HCT116 (cell line): Measurements from ENCODE around the gene SIGLEC11.

ENCODE experiments used
- CTCF ChIP-seq, 3 experiments: fragments of 200-600 bp in 1 of 3; sonication (generic) in 1 of 3; IDR thresholded peaks in 2 of 3; conservative IDR thresholded peaks in 1 of 3; 2 replicates each; pipeline ENCODE4 v1.5.1; 2012 to 2017; ENCODE audit warnings: low read depth in 2 of 3, low read length in 2 of 3, antibody characterized with exemption in 1 of 3, borderline replicate concordance in 1 of 3, control low read depth in 1 of 3, mild to moderate bottlenecking in 1 of 3, mixed read lengths in 1 of 3, mixed run types in 1 of 3, moderate library complexity in 1 of 3; ENCODE audit not compliant: insufficient read depth in 1 of 3
- EGR1 ChIP-seq: IDR thresholded peaks from 2 replicates; pipeline ENCODE4 v1.6.1; 2012; ENCODE audit warnings: low read depth
- ELF1 ChIP-seq: IDR thresholded peaks from 2 replicates; pipeline ENCODE4 v1.6.1; 2012; ENCODE audit warnings: low read depth, borderline replicate concordance
- EZH2 ChIP-seq: fragments of 200-600 bp; sonication (generic); IDR thresholded peaks from 2 replicates; pipeline ENCODE4 v1.6.1; 2017; ENCODE audit warnings: antibody characterized with exemption, mixed run types
- JUND ChIP-seq: IDR thresholded peaks from 2 replicates; pipeline ENCODE4 v1.6.1; 2012
- MAX ChIP-seq: IDR thresholded peaks from 2 replicates; pipeline ENCODE4 v1.6.1; 2012
- POLR2A ChIP-seq: IDR thresholded peaks from 2 replicates; pipeline ENCODE4 v1.7.0; 2011; ENCODE audit warnings: borderline replicate concordance; ENCODE audit not compliant: insufficient read depth, insufficient read length; ENCODE audit errors: extremely low read depth
- POLR2AphosphoS5 ChIP-seq: IDR thresholded peaks from 2 replicates; pipeline ENCODE4 v1.6.1; 2011; ENCODE audit warnings: mild to moderate bottlenecking, low read depth, low read length, moderate library complexity
- RAD21 ChIP-seq: IDR thresholded peaks from 2 replicates; pipeline ENCODE4 v1.6.1; 2012; ENCODE audit warnings: low read depth, mild to moderate bottlenecking
- REST ChIP-seq: IDR thresholded peaks from 2 replicates; pipeline ENCODE4 v1.6.1; 2012; ENCODE audit warnings: low read depth
- SP1 ChIP-seq: IDR thresholded peaks from 2 replicates; pipeline ENCODE4 v1.6.1; 2012; ENCODE audit warnings: low read depth
- TCF7L2 ChIP-seq: IDR thresholded peaks from 2 replicates; pipeline ENCODE4 v1.7.0; 2011; ENCODE audit warnings: borderline replicate concordance, inconsistent platforms; ENCODE audit not compliant: insufficient read depth, insufficient read length; ENCODE audit errors: extremely low read depth
- ZBTB33 ChIP-seq: IDR thresholded peaks from 2 replicates; pipeline ENCODE4 v1.6.1; 2011; ENCODE audit warnings: mild to moderate bottlenecking, low read length, moderate library complexity; ENCODE audit not compliant: insufficient replicate concordance; ENCODE audit errors: extremely low read depth
- ZNF274 ChIP-seq: fragments of 200-500 bp; sonication (Bioruptor generic); IDR thresholded peaks from 2 replicates; pipeline ENCODE4 v1.6.1; 2014; ENCODE audit warnings: mild to moderate bottlenecking, low read depth, low read length, inconsistent platforms

GRCh38 chr19:49997709-49998108 is 36.7 kb upstream of the SIGLEC11 start:
- TF ChIP-seq REST (no peak), CTCF (IDR thresholded peaks at IDR 0.05 in 2 of 3, conservative IDR thresholded peaks at IDR 0.05 in 1 of 3; ENCODE audit: borderline replicate concordance in 1 of 3, insufficient read depth in 1 of 3, low read depth in 2 of 3, low read length in 2 of 3) (no peak), ZBTB33 (no peak), POLR2A (no peak), EZH2 (no peak), EGR1 (no peak), JUND (no peak), ZNF274 (no peak), SP1 (peak; percentile 61; the same call in 1 of the 2 replicates), TCF7L2 (no peak), RAD21 (no peak), ELF1 (no peak; the same call in 1 of the 2 replicates), MAX (no peak), POLR2AphosphoS5 (no peak)
